Kidney (tissue), 14 donors: Measurements from ENCODE around the gene ZSCAN5A. TPM values are rescaled to one million over a fixed set of nuclear protein-coding genes. Genes with fewer than 3 reads are reported as not detected.

Source experiments
- DNase-seq, 5 donors: peaks; one replicate each; pipeline ENCODE4 v3.0.0-alpha.2; 2013 to 2020
- FAIRE-seq: peaks from 2 replicates; lab custom pipeline; 2012; peaks lifted over from hg19 to GRCh38; lab: Jason Lieb, UNC
- H3K27ac ChIP-seq, 2 donors: one replicate each; pipeline ENCODE4 v1.7.0; 2013; ENCODE audit warnings: low read depth in 2 of 2, low read length in 2 of 2, inconsistent platforms in 1 of 2
- H3K27me3 ChIP-seq: one replicate; pipeline ENCODE4 v1.7.1; 2013; ENCODE audit warnings: low read length, inconsistent platforms; ENCODE audit not compliant: control insufficient read depth, insufficient read depth
- H3K36me3 ChIP-seq, 3 donors: one replicate each; pipeline versions ENCODE4 v1.7.0 to v1.7.1; 2013; ENCODE audit warnings: low read length in 3 of 3, control low read depth in 1 of 3, inconsistent platforms in 1 of 3; ENCODE audit not compliant: insufficient read depth in 3 of 3, control insufficient read depth in 2 of 3
- H3K4me1 ChIP-seq, 3 donors: one replicate each; pipeline versions ENCODE4 v1.7.0 to v1.7.1; 2013; ENCODE audit warnings: low read length in 3 of 3, inconsistent platforms in 1 of 3, low read depth in 1 of 3; ENCODE audit not compliant: control insufficient read depth in 2 of 3, insufficient read depth in 2 of 3
- H3K4me3 ChIP-seq, 3 donors: one replicate each; pipeline versions ENCODE4 v1.7.0 to v1.8.1; 2013; ENCODE audit warnings: low read length in 3 of 3, control low read depth in 1 of 3, inconsistent platforms in 1 of 3
- H3K9ac ChIP-seq, 3 donors: one replicate each; pipeline versions ENCODE4 v1.7.0 to v1.7.1; 2013; ENCODE audit warnings: low read length in 3 of 3, control low read depth in 1 of 3, inconsistent platforms in 1 of 3
- H3K9me3 ChIP-seq, 3 donors: one replicate each; pipeline versions ENCODE4 v1.7.0 to v1.7.1; 2013; ENCODE audit warnings: low read length in 3 of 3, control low read depth in 1 of 3, inconsistent platforms in 1 of 3; ENCODE audit not compliant: control insufficient read depth in 2 of 3, insufficient read depth in 1 of 3
- CTCF ChIP-seq: IDR thresholded peaks from 3 replicates; pipeline ENCODE4 v1.5.1; 2012; ENCODE audit warnings: mild to moderate bottlenecking, moderate library complexity, borderline replicate concordance; ENCODE audit not compliant: insufficient read depth; ENCODE audit errors: extremely low read depth
- intact Hi-C: fragments of 100-400 bp; cut with DNase I; formaldehyde crosslinking; loops from one replicate; pipeline ENCODE4 v1.11.1; 2022
- polyA plus RNA-seq: library from polyadenylated mRNA; stranded (reverse); fragments of 350-450 nt; fragmentation: Illumina TruSeq; extraction: RNeasy Lipid Tissue Mini Kit (QIAGEN cat#74804); gene quantifications from one replicate; pipeline ENCODE4 v1.2.3, GENCODE V29; 2014; ENCODE audit warnings: low read depth, low replicate concordance; ENCODE audit not compliant: insufficient read depth
- total RNA-seq: library from RNA; stranded (reverse); fragmentation: NEBNext Ultra II Directional; extraction: Animal tissue kit (Norgen Biotek cat#: 25700); gene quantifications from one replicate; pipeline ENCODE4 v1.2.1, GENCODE V29; 2021
- donor health status: control.
- donor health status: control.
- donor health status: control.
- donor health status: control.
- donor health status: control.
- donor health status: DM: yes; HTN: yes; CAD: no.
- donor health status: Normal renal cell carcinoma (clear cell type).

Gene ZSCAN5A
- total and polyA plus RNA-seq, 2 donors from 2014 or later, result 11.9 to 18.1 TPM

GRCh38 chr19:56312787-56313657 lies 1.6 kb downstream of the ZSCAN5A start:
- DNase-seq (peak in 1 of 5 donors; percentile 31), FAIRE-seq (no peak)
- no peaks in the 10 kb centered on the region for H3K27me3 ChIP-seq
- H3K4me3 ChIP-seq, result peak overlapping the region in 2 of 3 donors; percentile 20 to 97
- H3K27ac ChIP-seq, result no peak overlapping the region
- peaks cover 3 to 18% (median 6%) of the 10 kb centered on the region in 3 donors for H3K4me1 ChIP-seq
- peak overlapping the region in 1 of 3 donors; percentile 88 for H3K9ac ChIP-seq
- intact Hi-C loops, result no loop called here
- H3K36me3 ChIP-seq, result peaks cover 0 to 8% (median 6%) of the 10 kb centered on the region in 3 donors
- no peak for TF ChIP-seq CTCF
- no peaks in the 10 kb centered on the region for H3K9me3 ChIP-seq

GRCh38 chr19:56312342-56312741 lies 2.3 kb downstream of the ZSCAN5A start:
- no peak for FAIRE-seq
- intact Hi-C loops, result no loop called here

GRCh38 chr19:56310462-56310861 lies 4.2 kb downstream of the ZSCAN5A start:
- Histone ChIP-seq H3K36me3 (peaks cover 0 to 8% (median 8%) of the 10 kb centered on the region in 3 donors), H3K4me1 (peaks cover 3 to 12% (median 6%) of the 10 kb centered on the region in 3 donors), H3K9me3 (no peaks in the 10 kb centered on the region), H3K9ac (no peak overlapping the region), H3K27ac (no peak overlapping the region), H3K27me3 (no peaks in the 10 kb centered on the region), H3K4me3 (no peak overlapping the region)
- DNase-seq (no peak), FAIRE-seq (no peak)
- intact Hi-C loops, result no loop called here
- no peak for TF ChIP-seq CTCF

More at GRCh38 chr19:56312342-56312741, 2.3 kb downstream of the ZSCAN5A start:
- H3K9ac ChIP-seq, result no peak overlapping the region
- no peaks in the 10 kb centered on the region for H3K9me3 ChIP-seq
- H3K27ac ChIP-seq, result no peak overlapping the region
- H3K27me3 ChIP-seq, result no peaks in the 10 kb centered on the region
- H3K4me1 ChIP-seq, result peaks cover 3 to 18% (median 6%) of the 10 kb centered on the region in 3 donors
- no peak overlapping the region for H3K4me3 ChIP-seq
- H3K36me3 ChIP-seq, result peaks cover 0 to 8% (median 6%) of the 10 kb centered on the region in 3 donors
- no peak for DNase-seq
- TF ChIP-seq CTCF, result no peak
